ENCODE data around the gene OLFM1. TPM values are rescaled to one million over a fixed set of nuclear protein-coding genes. Genes with fewer than 3 reads are reported as not detected.
"Not testable (repeated sequence)": the region's sequence is repeated elsewhere in the genome, so short reads cannot be mapped to it uniquely, and the experiment has no call there.

The OLFM1 gene
- total RNA-seq, 1 donor from 2014 or later: 17.9 TPM

- ATAC-seq: no peak
- DNase-seq (ENCODE audit: missing footprints): peak; percentile 53
- intact Hi-C loops (cut with DNase I): no loop called here
These were observed 67.9 kb downstream of the OLFM1 start for GRCh38 chr9:135155396-135155795.

- no peak for DNase-seq (ENCODE audit: missing footprints)
- intact Hi-C loops (cut with DNase I): no loop called here
- peak; percentile 23 for ATAC-seq
These were observed 69.3 kb downstream of the OLFM1 start for GRCh38 chr9:135156525-135157510.

DNA sequence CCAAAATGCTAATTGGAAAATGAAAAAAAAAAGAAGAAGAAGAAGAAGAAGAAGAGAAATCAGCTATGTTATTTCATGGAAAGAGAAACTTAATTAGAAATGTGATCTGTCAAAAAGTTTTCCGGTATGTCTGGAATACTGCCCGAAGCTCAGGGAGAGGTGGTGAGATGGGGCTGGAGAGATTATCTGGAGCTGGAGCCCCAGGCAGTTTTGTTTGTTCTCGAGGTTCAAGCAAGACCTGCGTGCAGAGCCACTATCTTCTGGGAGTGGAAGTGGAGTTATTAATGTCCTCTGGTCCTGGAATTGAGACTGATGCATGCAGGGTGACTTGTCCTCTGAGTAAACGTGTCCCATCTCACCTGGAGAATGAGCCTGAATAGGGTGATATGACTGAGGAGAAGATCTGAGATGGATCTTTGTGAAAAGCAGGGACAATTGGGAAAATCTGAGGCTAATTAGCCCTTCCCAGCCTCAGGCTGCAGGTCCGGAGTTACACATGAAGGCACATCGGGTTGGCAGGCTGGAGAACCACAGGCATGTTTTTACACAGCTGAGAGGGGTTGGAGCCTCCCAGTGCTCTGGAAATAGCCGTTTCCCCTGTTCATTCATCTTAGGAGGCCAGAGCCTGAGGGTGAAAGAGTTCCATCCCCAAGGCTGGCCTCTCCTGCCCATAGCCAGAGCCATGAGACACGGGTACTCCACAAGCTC is 70.5 kb downstream of the OLFM1 start:
- intact Hi-C loops (cut with DNase I): no loop called here
- no peak for DNase-seq (ENCODE audit: missing footprints)
- no peak for ATAC-seq

DNA sequence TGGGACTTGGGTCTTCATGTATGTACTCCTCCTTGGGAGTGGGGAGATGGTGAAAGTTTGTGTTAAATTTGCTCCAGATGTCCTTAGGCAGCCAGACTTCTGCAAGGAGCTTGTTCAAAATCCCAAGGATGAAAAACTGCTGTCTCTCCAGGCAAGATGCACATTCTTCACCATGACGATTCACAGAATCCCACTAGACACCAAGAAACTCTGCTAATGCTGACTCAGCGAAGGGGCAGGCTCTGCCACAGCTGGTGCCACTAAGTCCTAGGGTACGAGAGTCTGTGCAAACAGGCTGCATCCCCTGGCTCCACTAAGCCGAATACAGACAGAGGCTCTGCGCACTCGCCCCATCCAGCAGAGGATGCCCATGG is 71.1 kb downstream of the OLFM1 start:
- intact Hi-C loops (cut with DNase I): no loop called here
- ATAC-seq (no peak), DNase-seq (ENCODE audit: missing footprints) (no peak)

DNA sequence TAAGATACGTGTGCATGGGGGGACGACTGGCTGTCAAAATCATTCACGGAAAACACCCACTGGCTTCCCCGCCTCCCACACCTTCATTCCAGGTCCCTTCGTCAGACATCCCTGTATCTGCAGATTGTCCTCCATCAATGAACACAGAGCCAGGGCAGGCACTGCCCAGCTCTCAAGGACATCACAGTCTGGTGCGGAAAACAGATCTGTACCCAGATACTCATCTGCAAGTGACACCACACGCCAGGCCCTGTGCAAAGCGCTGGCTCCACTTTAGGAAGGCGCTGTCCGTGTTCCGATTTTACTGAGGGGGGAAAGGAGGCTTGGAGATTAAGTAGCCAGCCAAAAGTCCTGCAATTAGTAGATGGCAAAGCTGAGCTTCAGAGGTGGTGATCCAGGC is 72.3 kb downstream of the OLFM1 start:
- DNase-seq (ENCODE audit: missing footprints) (no peak), ATAC-seq (no peak)
- intact Hi-C loops (cut with DNase I): no loop called here

DNA sequence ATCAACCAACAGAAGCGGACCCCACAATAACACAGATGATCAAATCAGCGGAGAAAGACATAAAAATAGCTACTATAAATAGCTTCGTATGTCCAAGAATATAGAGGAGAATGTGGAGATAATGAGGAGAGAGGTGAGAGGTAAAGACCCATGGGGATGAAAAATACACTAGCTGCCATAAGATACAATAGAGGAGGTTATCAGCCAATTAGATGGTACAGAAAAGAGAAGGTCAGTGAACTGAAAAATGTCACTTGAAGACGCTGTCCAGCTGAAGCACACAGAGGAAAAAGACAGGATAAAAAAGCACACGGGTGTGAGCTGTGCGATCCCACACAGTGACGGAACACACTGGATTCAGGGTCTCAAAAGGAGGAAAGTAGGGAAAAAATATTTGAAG is 73.4 kb downstream of the OLFM1 start:
- no peak for ATAC-seq
- intact Hi-C loops (cut with DNase I): no loop called here
- no peak for DNase-seq (ENCODE audit: missing footprints)

DNA sequence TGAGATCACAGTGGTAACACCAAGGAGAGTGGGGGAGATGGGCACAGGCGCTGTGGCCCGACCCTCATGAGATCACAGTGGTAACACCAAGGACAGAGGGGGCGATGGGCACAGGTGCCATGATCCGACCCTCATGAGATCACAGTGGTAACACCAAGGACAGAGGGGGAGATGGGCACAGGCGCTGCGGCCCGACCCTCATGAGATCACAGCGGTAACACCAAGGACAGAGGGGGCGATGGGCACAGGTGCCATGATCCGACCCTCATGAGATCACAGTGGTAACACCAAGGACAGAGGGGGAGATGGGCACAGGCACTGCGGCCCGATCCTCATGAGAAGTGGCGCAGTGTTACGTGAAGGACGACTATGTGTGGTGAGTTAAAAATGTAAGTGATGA is 75.1 kb downstream of the OLFM1 start:
- ATAC-seq; DNase-seq (ENCODE audit: missing footprints); intact Hi-C loops (cut with DNase I): not testable (repeated sequence)

DNA sequence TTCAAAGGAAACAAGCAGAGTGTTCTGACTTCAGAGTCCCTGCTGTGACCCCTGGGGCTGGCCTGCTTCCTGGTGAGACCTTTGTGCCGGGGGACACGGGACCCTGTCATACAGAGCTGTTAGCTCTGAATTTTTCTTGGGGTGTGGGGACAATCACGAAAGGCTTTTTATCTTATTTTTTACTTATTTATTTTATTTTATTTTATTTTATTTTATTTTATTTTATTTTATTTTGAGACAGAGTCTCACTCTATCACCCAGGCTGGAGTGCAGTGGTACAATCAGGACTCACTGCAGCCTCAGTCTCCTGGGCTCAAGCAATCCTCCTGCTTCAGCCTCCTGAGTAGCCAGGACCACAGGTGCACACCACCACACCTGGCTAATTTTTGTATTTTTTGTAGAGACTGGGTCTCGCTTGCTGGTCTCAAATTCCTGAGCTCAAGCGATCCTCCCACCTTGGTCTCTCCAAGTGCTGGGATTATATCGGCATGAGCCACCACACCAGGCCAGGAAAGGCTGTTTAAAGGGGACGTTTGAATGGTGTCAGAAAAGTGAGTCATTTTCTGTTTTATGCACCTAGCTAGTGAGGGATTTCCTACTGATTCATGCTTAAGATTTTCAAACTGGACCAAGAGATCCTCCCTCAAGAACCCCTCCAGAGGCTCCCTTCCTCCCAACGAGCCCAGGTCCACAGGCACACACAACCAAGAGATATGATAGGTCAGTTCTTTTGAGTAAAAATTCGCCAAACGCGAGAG is 75.7 kb downstream of the OLFM1 start:
- intact Hi-C loops (cut with DNase I): no loop called here
- ATAC-seq: no peak
- no peak for DNase-seq (ENCODE audit: missing footprints)

GRCh38 chr9:135164036-135164435 is 76.6 kb downstream of the OLFM1 start:
- intact Hi-C loops (cut with DNase I): no loop called here
- ATAC-seq: no peak
- no peak for DNase-seq (ENCODE audit: missing footprints)

GRCh38 chr9:135165003-135165711 is 77.7 kb downstream of the OLFM1 start:
- no peak for ATAC-seq
- intact Hi-C loops (cut with DNase I): no loop called here
- no peak for DNase-seq (ENCODE audit: missing footprints)

DNA sequence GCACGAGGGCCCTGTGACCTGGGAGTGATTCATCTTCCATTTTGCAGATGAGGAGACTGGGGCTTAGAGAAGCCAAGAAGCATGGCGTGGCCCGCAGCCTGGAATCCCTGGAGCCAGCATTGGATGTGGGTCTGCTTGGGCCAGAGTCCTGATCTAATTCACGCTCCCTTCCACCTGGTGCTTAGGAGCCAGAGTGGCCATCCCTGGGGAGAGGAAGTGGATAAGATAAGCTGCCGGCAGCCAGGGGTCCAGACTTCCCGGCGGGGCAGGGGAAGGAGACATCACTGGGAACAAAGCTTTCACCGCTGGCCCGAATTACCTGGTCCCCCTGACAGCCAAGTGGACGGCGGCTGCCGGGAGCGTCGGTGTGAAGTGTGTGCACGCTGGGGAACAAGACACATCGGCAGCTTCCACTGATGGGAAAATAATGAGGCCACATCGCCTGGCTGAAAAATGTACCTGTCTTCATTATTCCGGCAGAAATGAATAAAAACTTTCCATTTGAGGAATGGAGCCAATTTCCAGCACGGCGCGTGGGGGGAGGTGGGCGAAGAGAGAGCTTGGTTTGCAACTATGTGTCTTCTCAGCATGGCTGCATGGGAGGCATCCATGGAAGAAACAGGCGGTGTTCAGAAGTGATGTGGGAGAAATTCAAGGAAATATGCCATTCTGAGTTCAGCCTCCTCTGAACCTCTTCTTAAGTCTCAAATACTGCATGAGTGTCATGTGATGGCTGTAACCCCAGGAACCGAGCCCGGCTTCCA is 78.5 kb downstream of the OLFM1 start:
- intact Hi-C loops (cut with DNase I): no loop called here
- no peak for ATAC-seq
- DNase-seq (ENCODE audit: missing footprints): no peak

GRCh38 chr9:135166565-135166964 is 79.1 kb downstream of the OLFM1 start:
- intact Hi-C loops (cut with DNase I): no loop called here
- no peak for ATAC-seq

DNA sequence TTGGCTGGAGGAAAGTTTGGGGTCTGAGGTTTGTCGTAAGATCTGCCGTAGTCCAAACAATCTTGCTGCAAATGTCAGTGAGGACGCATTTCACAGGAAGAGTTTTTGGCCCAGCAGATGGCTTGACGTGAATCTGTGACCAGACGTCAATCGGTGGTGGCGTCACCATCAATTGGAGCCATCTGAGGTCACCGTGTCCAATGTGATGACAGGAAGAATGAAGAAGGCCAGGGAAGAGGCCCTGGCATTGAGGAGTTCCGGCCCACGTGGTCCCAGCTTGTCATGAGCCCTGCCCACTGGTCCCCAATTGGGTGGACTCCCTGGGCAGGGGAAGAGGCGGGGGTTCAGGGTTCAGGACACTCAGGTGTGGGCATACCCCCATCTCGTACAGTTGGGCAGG is 79.9 kb downstream of the OLFM1 start:
- ATAC-seq (peak; percentile 15), DNase-seq (ENCODE audit: missing footprints) (peak; percentile 17)
- intact Hi-C loops (cut with DNase I): no loop called here

More at GRCh38 chr9:135166565-135166964, 79.1 kb downstream of the OLFM1 start:
- DNase-seq (ENCODE audit: missing footprints): no peak

DNA sequence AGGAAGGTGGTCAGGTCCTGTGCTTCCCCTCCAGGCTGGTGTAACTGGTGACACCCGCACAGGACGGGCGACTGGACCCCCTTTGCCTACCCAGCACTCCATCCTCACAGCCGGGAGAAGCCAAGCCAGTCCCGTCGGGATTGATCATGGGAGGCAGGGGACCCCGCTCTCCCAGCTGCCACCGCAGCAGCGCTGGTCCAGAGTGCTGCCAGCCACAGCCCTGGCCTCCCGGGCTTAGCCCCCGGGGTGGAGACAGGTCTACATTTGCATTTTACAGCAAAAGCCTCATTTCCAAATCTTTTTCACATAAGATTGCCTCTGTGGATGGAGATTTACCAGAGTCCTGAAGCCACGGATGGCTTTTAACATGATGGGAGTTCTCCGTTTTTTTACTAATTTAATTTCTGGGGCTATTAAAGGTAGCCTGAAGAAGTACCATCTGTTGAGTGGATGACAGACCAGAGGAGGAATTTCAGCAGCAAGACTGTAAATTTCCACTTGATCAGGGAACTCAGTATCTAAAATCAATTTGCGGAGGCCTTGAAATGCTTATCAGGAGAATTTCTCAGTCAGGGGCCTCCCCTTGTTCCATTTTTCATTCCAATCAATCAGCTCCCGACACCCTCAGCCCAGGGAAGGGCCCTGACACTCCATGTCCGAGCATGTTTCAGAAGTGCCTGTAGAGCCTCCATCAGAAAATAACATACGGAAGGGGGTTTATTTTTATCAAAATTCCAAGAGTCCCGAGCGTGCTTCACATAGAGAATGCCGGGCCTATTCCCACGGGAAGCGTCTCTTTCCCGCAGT is 80.6 kb downstream of the OLFM1 start:
- ATAC-seq: no peak
- intact Hi-C loops (cut with DNase I): no loop called here
- DNase-seq (ENCODE audit: missing footprints): no peak

DNA sequence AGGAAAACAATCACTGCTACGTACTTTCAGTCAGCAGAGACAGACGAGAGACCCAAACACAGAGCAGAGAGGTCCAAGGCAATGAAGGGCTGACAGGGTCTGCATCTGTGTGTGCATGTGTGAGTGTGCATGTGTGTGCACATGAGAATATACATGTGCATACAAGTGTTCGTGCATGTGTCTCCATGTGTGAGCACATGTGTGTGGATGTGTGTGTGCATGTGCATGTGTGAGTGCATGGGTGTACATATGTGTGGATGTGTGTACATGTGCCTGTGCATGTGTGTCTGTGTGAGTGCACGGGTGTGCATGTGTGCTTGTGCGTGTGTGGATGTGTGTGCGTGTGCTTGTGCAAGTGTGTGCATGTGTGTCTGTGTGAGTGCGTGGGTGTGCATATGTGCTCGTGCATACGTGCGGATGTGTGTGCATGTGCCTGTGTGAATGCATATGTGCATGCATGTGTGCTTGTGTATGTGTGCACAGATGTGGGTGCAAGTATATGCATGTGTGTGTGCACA is 82.3 kb downstream of the OLFM1 start:
- DNase-seq (ENCODE audit: missing footprints) (no peak), ATAC-seq (no peak)
- intact Hi-C loops (cut with DNase I): no loop called here

DNA sequence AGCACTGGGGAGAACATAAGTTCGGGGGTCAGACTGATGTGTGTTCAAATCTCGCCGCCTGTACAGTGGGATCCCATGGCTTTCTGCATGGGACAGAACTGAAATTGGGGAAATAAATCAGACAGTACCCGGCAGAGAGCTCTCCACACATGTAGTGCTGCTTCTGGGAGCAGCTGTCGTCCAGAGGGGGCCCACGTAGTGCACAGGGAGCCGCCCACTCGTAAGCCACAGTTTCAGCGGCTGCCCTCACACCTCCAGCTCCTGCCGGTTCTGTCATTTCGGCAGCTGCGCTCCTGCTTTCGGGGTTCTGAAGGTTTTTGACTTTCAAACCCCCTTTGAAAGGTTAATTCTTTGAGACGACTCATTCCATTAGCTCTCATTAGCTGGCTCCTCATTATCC is 83.1 kb downstream of the OLFM1 start:
- DNase-seq (ENCODE audit: missing footprints) (no peak), ATAC-seq (no peak)
- intact Hi-C loops (cut with DNase I): no loop called here

Data from Right ventricle myocardium inferior (tissue), 1 donor.